BLaER1 treated with 17β-estradiol and CSF1 and Interleukin-3, amounts not matched to agents 10 nM and 100 nM (cell line): ENCODE data around the gene RAD50.

Experiments used
- H3K27ac ChIP-seq, 11 experiments: shearing (Covaris generic); formaldehyde crosslinking; 2 replicates each; pipeline ENCODE4 v1.8.1; 2022
- H3K27me3 ChIP-seq, 11 experiments: shearing (Covaris generic); formaldehyde crosslinking; 2 replicates each; pipeline ENCODE4 v1.8.1; 2022
- H3K36me3 ChIP-seq, 11 experiments: shearing (Covaris generic); formaldehyde crosslinking; 2 replicates each; pipeline ENCODE4 v1.8.1; 2022
- H3K4me1 ChIP-seq, 10 experiments: shearing (Covaris generic); formaldehyde crosslinking; 2 replicates each; pipeline ENCODE4 v1.8.1; 2022
- H3K4me2 ChIP-seq, 11 experiments: shearing (Covaris generic); formaldehyde crosslinking; 2 replicates each; pipeline ENCODE4 v1.8.1; 2022
- H3K4me3 ChIP-seq, 10 experiments: shearing (Covaris generic); formaldehyde crosslinking; 2 replicates each; pipeline ENCODE4 v1.8.1; 2022
- H3K9ac ChIP-seq, 11 experiments: shearing (Covaris generic); formaldehyde crosslinking; 2 replicates each; pipeline ENCODE4 v1.8.1; 2022
- H3K9me3 ChIP-seq, 11 experiments: shearing (Covaris generic); formaldehyde crosslinking; replicated peaks in 1 of 11; 2 replicates each; pipeline ENCODE4 v1.8.1; 2022
- H4K20me1 ChIP-seq, 11 experiments: shearing (Covaris generic); formaldehyde crosslinking; 2 replicates each; pipeline ENCODE4 v1.8.1; 2022
- Cebpa-rat ChIP-seq, 11 experiments: shearing (Covaris generic); IDR thresholded peaks; 2 replicates each; pipeline ENCODE4 v1.8.1; 2022

RAD50 gene

DNA sequence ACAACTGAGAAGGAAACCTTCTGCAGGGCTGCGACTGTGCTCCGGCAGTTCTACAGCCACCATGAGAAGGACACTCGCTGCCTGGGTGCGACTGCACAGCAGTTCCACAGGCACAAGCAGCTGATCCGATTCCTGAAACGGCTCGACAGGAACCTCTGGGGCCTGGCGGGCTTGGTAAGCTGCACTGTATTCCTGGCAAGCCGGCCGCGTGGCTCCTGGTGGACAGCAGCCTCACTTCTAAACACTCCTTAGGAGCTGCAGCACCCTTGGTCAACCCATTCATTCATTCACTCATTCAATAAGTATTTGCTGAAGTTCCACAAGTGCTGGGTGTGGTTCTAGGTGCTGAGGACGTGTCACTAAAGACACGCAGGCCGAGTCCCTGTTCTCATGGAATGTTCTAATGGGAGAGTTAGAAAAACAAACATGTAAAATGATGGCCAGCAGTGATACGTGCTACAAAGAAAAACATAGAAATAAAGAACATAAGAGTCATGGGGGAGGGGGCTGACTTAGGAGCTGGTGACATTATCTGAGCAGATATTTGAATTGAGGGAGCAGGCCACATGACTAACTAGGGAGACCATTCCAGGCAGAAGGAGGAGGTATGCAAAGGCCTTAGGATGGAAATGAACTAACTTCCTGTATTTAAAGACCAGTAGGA, 123.1 kb downstream of the RAD50 start:
- TF ChIP-seq Cebpa-rat (IDR thresholded peaks at IDR 0.05), result no peak
- no peak overlapping the region for H3K4me3 ChIP-seq
- no peak overlapping the region for H3K9ac ChIP-seq
- H3K27ac ChIP-seq, result no peak overlapping the region
- H3K4me2 ChIP-seq, result no peak overlapping the region
- H3K27me3 ChIP-seq, result no peaks in the 10 kb centered on the region
- H3K9me3 ChIP-seq, result no peaks in the 10 kb centered on the region
- peaks cover 1 to 16% (median 8%) of the 10 kb centered on the region in 10 experiments; a peak in 19 of 20 replicates for H3K4me1 ChIP-seq
- H4K20me1 ChIP-seq, result no peaks in the 10 kb centered on the region
- no peaks in the 10 kb centered on the region for H3K36me3 ChIP-seq

DNA sequence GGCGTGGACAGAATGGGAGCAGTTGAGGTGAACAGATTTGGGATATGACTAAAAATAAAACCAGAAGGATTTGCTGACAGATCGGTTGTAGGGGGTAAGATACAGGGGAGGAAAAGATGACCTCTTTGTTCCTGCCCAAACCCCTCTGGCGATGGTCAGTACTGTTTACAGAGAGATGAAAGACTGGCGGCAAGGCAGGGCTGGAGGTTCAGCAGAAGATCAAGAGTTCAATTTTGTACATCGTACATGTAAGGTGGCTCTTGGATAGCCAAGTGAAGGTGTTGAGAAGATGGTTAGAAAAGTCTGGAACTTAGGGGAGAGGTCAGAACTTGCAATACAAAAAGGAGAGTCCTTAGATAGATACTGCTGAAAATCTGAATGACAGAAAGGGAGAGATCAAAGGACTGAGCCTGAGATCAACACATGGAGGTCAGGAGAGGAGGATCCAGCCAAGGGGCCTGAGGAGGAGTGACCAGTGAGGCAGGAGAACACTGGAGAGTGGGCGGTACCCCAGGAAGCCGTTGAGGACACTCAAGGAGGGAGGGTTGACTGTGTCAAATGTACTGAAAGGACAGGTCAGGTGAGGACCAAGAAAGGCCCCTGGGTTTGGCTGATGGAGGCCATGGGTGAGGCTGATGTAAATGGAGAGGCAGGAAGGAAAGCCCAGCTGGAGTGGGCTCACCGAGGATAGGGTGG, 124.2 kb downstream of the RAD50 start:
- Histone ChIP-seq H3K4me1 (peaks cover 7 to 27% (median 19%) of the 10 kb centered on the region in 10 experiments), H3K4me2 (peak overlapping the region in 4 of 11 experiments; percentile 2 to 31 (median 28); a peak in 5 of 22 replicates), H4K20me1 (no peaks in the 10 kb centered on the region), H3K27ac (no peak overlapping the region), H3K4me3 (no peak overlapping the region), H3K27me3 (no peaks in the 10 kb centered on the region), H3K36me3 (no peaks in the 10 kb centered on the region), H3K9me3 (no peaks in the 10 kb centered on the region), H3K9ac (no peak overlapping the region)
- TF ChIP-seq Cebpa-rat (IDR thresholded peaks at IDR 0.05), result no peak

DNA sequence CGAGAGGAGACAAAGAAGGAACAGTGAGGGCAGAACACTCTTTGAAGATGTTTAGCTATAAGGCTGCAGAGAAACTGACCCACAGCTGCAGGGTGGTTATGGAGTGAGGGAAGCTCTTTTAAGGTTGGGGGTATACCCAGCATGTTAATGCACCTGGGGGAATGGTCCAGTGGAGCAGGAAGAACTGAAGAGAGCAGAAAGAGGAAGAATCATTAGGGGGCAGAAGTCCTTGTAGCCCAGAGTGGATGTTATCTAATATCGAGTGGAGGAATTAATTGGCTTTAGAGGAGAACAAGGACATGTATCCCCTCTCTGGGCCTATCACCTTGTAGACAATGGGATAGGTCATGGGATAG, 124.7 kb downstream of the RAD50 start:
- TF ChIP-seq Cebpa-rat (IDR thresholded peaks at IDR 0.05), result no peak
- Histone ChIP-seq H3K9ac (no peak overlapping the region), H3K27me3 (no peaks in the 10 kb centered on the region), H3K27ac (no peak overlapping the region), H3K4me2 (peak overlapping the region in 4 of 11 experiments; percentile 2 to 31 (median 28); a peak in 5 of 22 replicates), H3K36me3 (no peaks in the 10 kb centered on the region), H3K9me3 (no peaks in the 10 kb centered on the region), H3K4me1 (peaks cover 7 to 30% (median 21%) of the 10 kb centered on the region in 10 experiments), H3K4me3 (no peak overlapping the region), H4K20me1 (no peaks in the 10 kb centered on the region)

DNA sequence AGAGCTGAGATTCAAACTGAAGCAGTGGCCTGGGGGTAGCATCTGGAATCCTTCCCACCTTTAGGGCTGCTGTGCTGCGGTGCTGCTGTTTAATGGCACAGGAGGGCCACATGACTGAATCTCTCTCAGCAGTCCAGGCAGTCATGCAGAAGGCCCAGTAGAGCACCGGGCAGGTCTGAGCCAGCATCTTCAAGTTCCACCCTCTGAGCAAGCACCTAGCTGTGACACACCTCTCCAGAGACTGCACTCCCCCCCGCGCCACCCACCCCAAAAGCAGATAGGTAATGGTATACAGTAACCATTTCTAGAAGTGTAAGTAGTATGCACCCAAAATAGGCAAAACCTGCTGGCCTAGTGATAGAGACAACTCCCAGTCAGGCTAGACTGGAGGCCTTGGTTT, 125.2 kb downstream of the RAD50 start:
- Histone ChIP-seq H3K4me2 (no peak overlapping the region; a peak in 1 of 22 replicates), H3K27ac (no peak overlapping the region), H3K36me3 (no peaks in the 10 kb centered on the region), H3K27me3 (no peaks in the 10 kb centered on the region), H3K4me1 (peaks cover 7 to 30% (median 21%) of the 10 kb centered on the region in 10 experiments), H4K20me1 (no peaks in the 10 kb centered on the region), H3K9me3 (no peaks in the 10 kb centered on the region), H3K4me3 (no peak overlapping the region), H3K9ac (no peak overlapping the region)
- TF ChIP-seq Cebpa-rat (IDR thresholded peaks at IDR 0.05), result no peak

DNA sequence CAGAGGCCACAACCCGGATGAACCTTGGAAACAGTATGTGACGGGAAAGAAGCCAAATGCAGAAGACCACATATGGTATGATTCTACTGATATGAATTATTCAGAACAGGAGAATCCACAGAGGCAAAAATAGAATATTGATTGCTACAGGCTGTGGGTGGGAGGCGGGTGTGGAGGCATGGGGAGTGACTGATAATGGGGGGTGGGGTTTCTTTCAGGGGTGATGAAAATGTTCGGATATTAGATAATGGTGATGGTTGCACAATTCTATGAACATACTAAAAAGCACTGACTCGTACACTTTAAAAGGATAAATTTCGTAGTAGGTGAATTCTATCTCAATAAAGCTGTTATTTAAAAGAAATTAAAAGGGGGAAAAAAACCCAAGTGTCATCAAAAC, 127.7 kb downstream of the RAD50 start:
- peaks cover 14 to 48% (median 35%) of the 10 kb centered on the region in 10 experiments for H3K4me1 ChIP-seq
- no peak overlapping the region; a peak in 1 of 22 replicates for H3K27ac ChIP-seq
- no peak for TF ChIP-seq Cebpa-rat (IDR thresholded peaks at IDR 0.05)
- no peak overlapping the region for H3K4me3 ChIP-seq
- no peaks in the 10 kb centered on the region for H3K36me3 ChIP-seq
- no peaks in the 10 kb centered on the region for H4K20me1 ChIP-seq
- H3K9me3 ChIP-seq, result no peaks in the 10 kb centered on the region
- no peak overlapping the region for H3K9ac ChIP-seq
- H3K4me2 ChIP-seq, result peak overlapping the region in 9 of 11 experiments; percentile 37 to 77 (median 68); a peak in 17 of 22 replicates
- no peaks in the 10 kb centered on the region for H3K27me3 ChIP-seq

DNA sequence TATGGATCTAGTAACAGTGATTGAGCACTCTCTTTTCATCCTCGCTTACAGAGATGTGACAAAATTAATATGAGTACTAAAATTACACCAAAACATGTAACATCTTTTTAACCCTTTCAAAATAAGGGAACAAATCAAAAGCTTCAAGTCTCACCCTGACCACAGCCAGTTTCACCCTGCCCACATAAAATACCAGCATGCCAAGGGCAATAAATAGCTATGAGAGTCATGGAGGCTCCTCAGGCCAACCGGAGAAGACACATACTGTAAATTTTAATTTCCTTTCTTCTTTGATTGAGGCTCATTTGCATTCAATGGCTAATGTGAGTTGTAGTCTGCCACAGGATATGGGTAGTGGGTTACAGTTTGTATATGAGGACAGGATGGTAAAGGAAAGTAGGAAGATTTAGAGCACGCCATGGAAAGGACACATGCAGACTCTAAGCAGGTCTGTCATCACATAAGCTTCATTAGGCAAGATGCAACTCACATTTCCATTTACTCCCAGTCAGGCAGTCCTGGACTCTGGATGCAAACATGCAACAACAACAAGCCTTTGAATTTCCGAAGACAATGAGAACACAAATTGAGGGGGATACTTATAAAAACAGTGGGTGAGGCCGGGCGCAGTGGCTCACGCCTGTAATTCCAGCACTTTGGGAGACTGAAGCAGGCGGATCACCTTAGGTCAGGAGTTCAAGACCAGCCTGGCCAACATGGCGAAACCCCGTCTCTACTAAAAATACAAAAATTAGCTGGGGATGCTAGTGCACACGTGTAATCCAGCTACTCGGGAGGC, 128.3 kb downstream of the RAD50 start:
- no peak overlapping the region for H3K9ac ChIP-seq
- H3K4me2 ChIP-seq, result peak overlapping the region; percentile 34 to 77 (median 63)

DNA sequence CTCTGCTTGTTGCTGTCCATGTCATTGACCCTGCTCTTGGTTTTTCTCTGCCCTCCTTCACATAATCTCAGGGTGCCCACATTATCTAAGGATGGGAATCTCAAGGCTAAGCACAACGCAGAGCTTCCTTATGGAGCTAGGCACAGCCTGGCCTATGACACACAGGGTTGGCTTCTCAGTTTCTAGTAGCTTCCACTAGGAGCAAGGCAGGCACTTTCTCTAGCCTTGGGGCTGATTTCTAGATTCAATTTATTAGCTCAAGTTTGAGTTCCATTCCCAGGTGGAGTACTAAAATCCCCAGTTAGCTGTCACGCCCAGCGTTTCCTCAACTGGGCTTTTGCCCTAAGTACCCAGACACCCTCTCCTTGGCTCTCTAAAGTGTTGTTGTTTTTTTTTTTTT, 129.4 kb downstream of the RAD50 start:
- H3K4me1 ChIP-seq, result peaks cover 14 to 51% (median 35%) of the 10 kb centered on the region in 10 experiments
- H4K20me1 ChIP-seq, result no peaks in the 10 kb centered on the region
- no peak overlapping the region for H3K4me3 ChIP-seq
- H3K27me3 ChIP-seq, result no peaks in the 10 kb centered on the region
- no peak for TF ChIP-seq Cebpa-rat (IDR thresholded peaks at IDR 0.05)
- no peaks in the 10 kb centered on the region for H3K9me3 ChIP-seq
- H3K27ac ChIP-seq, result no peak overlapping the region
- H3K4me2 ChIP-seq, result peak overlapping the region in 5 of 11 experiments; percentile 56 to 77 (median 63); a peak in 3 of 22 replicates
- no peaks in the 10 kb centered on the region for H3K36me3 ChIP-seq
- no peak overlapping the region for H3K9ac ChIP-seq

More for the DNA sequence above, 128.3 kb downstream of the RAD50 start:
- no peaks in the 10 kb centered on the region for H4K20me1 ChIP-seq
- H3K27ac ChIP-seq, result peak overlapping the region in 1 of 11 experiments; percentile 20; a peak in 1 of 22 replicates
- no peaks in the 10 kb centered on the region for H3K36me3 ChIP-seq
- TF ChIP-seq Cebpa-rat (IDR thresholded peaks at IDR 0.05), result no peak
- H3K9me3 ChIP-seq, result no peaks in the 10 kb centered on the region
- no peak overlapping the region for H3K4me3 ChIP-seq
- H3K27me3 ChIP-seq, result no peaks in the 10 kb centered on the region
- H3K4me1 ChIP-seq, result peaks cover 14 to 51% (median 35%) of the 10 kb centered on the region in 10 experiments

DNA sequence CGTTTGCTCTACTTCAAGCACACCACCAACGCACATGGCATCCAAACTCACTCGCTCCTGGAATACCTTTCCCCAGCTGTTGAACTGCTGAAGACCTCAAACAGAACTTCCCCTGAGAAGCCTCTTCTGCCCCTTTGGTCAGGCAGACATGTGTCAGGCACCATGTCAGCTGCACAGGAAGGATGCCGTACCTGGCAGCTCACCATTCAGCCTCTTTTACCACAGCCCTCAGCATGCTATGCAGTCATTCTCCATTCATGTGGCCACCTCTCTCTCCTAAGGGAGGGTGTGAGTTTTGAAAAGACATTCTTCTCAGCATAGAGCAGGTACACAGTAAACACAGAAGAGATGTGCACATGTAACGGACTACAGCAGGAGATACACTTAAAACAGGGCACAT, 131.2 kb downstream of the RAD50 start:
- H4K20me1 ChIP-seq, result no peaks in the 10 kb centered on the region
- no peak for TF ChIP-seq Cebpa-rat (IDR thresholded peaks at IDR 0.05)
- H3K4me3 ChIP-seq, result no peak overlapping the region

More for the DNA sequence above, 131.2 kb downstream of the RAD50 start:
- Histone ChIP-seq H3K4me2 (peak overlapping the region in 9 of 11 experiments; percentile 7 to 50 (median 35); a peak in 13 of 22 replicates), H3K27me3 (no peaks in the 10 kb centered on the region), H3K36me3 (peaks cover 0 to 3% (median 0%) of the 10 kb centered on the region in 11 experiments; a peak in 2 of 22 replicates), H3K9me3 (no peaks in the 10 kb centered on the region), H3K27ac (0 out of 22 replicates have a peak overlapping the region, but pooled peaks of 1 of the 11 experiments have one; percentile 9), H3K4me1 (peaks cover 14 to 46% (median 35%) of the 10 kb centered on the region in 10 experiments), H3K9ac (no peak overlapping the region)
